Measurements from ENCODE around the gene CLEC4M. TPM values are rescaled to one million over a fixed set of nuclear protein-coding genes. Genes with fewer than 3 reads are reported as not detected.

The CLEC4M gene
- total and polyA plus RNA-seq, 2 donors (not counting 1 experiment from before 2014, with no cell fraction given): not detected

GRCh38 chr19:7739211-7739755 lies 23.8 kb upstream of the CLEC4M start:
- TF ChIP-seq CTCF (conservative IDR thresholded peaks at IDR 0.05 in 1 of 2, IDR thresholded peaks at IDR 0.05 in 1 of 2; ENCODE audit: low read depth in 1 of 2, low read length in 2 of 2): no peak
- H3K9ac ChIP-seq (ENCODE audit: insufficient read depth, low read length): no peak overlapping the region
- no peaks in the 10 kb centered on the region for H3K36me3 ChIP-seq (ENCODE audit: control insufficient read depth, insufficient read depth, low read length)
- no peaks in the 10 kb centered on the region for H4K20me1 ChIP-seq (ENCODE audit: control insufficient read depth, extremely low read depth, insufficient read depth, low read length)
- H3K4me1 ChIP-seq (ENCODE audit: control insufficient read depth, extremely low read depth, insufficient read depth, low read length): no peaks in the 10 kb centered on the region
- no peaks in the 10 kb centered on the region for H3K79me2 ChIP-seq (ENCODE audit: control insufficient read depth, insufficient read depth, low read length)
- no peaks in the 10 kb centered on the region for H3K27me3 ChIP-seq (ENCODE audit: control insufficient read depth, insufficient read depth, low read length)
- no peak overlapping the region for H3K27ac ChIP-seq (ENCODE audit: insufficient read depth, low read length)
- no peak overlapping the region for H2AFZ ChIP-seq (ENCODE audit: low read length)
- H3K9me3 ChIP-seq (ENCODE audit: control insufficient read depth, insufficient read depth, low read depth, low read length): no peaks in the 10 kb centered on the region
- H3K4me3 ChIP-seq (replicated peaks in 1 of 4; ENCODE audit: control extremely low read depth in 1 of 4, insufficient read depth in 1 of 4, low read depth in 3 of 4, low read length in 4 of 4): no peak overlapping the region
- H3K4me2 ChIP-seq (ENCODE audit: extremely low read depth, insufficient read depth, low read length): no peak overlapping the region
- DNase-seq (ENCODE audit: low read depth in 2 of 2): no peak

GRCh38 chr19:7739801-7740681 lies 23.0 kb upstream of the CLEC4M start:
- Histone ChIP-seq H3K9ac (ENCODE audit: insufficient read depth, low read length) (no peak overlapping the region), H3K4me2 (ENCODE audit: extremely low read depth, insufficient read depth, low read length) (no peak overlapping the region), H3K4me1 (ENCODE audit: control insufficient read depth, extremely low read depth, insufficient read depth, low read length) (no peaks in the 10 kb centered on the region), H3K27me3 (ENCODE audit: control insufficient read depth, insufficient read depth, low read length) (no peaks in the 10 kb centered on the region), H3K27ac (ENCODE audit: insufficient read depth, low read length) (no peak overlapping the region), H3K9me3 (ENCODE audit: control insufficient read depth, insufficient read depth, low read depth, low read length) (no peaks in the 10 kb centered on the region), H2AFZ (ENCODE audit: low read length) (no peak overlapping the region), H3K36me3 (ENCODE audit: control insufficient read depth, insufficient read depth, low read length) (no peaks in the 10 kb centered on the region), H4K20me1 (ENCODE audit: control insufficient read depth, extremely low read depth, insufficient read depth, low read length) (no peaks in the 10 kb centered on the region), H3K79me2 (ENCODE audit: control insufficient read depth, insufficient read depth, low read length) (no peaks in the 10 kb centered on the region), H3K4me3 (replicated peaks in 1 of 4; ENCODE audit: control extremely low read depth in 1 of 4, insufficient read depth in 1 of 4, low read depth in 3 of 4, low read length in 4 of 4) (no peak overlapping the region)
- no peak for DNase-seq (ENCODE audit: low read depth in 2 of 2)
- TF ChIP-seq CTCF (conservative IDR thresholded peaks at IDR 0.05 in 1 of 2, IDR thresholded peaks at IDR 0.05 in 1 of 2; ENCODE audit: low read depth in 1 of 2, low read length in 2 of 2) (no peak), EZH2 (IDR thresholded peaks at IDR 0.05; ENCODE audit: low read length, missing control alignments) (no peak)

DNA sequence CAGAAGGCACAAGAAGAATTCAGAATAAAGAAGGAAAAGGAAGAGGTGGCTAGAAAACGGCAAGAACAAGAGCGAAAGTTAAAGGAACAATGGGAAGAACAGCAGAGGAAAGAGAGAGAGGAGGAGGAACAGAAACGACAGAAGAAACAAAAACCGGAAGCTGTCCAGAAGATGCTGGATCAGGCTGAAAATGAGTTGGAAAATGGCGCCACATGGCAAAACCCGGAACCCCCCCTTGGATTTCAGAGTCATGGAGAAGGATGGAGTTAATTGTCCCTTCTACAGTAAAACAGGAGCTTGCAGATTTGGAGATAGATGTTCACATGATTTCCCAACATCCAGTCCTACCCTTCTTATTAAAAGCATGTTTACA lies 22.4 kb upstream of the CLEC4M start:
- Histone ChIP-seq H3K79me2 (ENCODE audit: control insufficient read depth, insufficient read depth, low read length) (no peaks in the 10 kb centered on the region), H3K9ac (ENCODE audit: insufficient read depth, low read length) (no peak overlapping the region), H3K36me3 (ENCODE audit: control insufficient read depth, insufficient read depth, low read length) (no peaks in the 10 kb centered on the region), H3K27me3 (ENCODE audit: control insufficient read depth, insufficient read depth, low read length) (no peaks in the 10 kb centered on the region), H2AFZ (ENCODE audit: low read length) (no peak overlapping the region), H3K4me2 (ENCODE audit: extremely low read depth, insufficient read depth, low read length) (no peak overlapping the region), H4K20me1 (ENCODE audit: control insufficient read depth, extremely low read depth, insufficient read depth, low read length) (no peaks in the 10 kb centered on the region), H3K27ac (ENCODE audit: insufficient read depth, low read length) (no peak overlapping the region), H3K4me3 (replicated peaks in 1 of 4; ENCODE audit: control extremely low read depth in 1 of 4, insufficient read depth in 1 of 4, low read depth in 3 of 4, low read length in 4 of 4) (no peak overlapping the region), H3K4me1 (ENCODE audit: control insufficient read depth, extremely low read depth, insufficient read depth, low read length) (no peaks in the 10 kb centered on the region), H3K9me3 (ENCODE audit: control insufficient read depth, insufficient read depth, low read depth, low read length) (no peaks in the 10 kb centered on the region)
- TF ChIP-seq CTCF (conservative IDR thresholded peaks at IDR 0.05 in 1 of 2, IDR thresholded peaks at IDR 0.05 in 1 of 2; ENCODE audit: low read depth in 1 of 2, low read length in 2 of 2) (no peak), EZH2 (IDR thresholded peaks at IDR 0.05; ENCODE audit: low read length, missing control alignments) (no peak)
- DNase-seq (ENCODE audit: low read depth in 2 of 2): no peak
